Medulla oblongata (tissue), 1 donor: ENCODE measurements around the gene ABHD2.
"Not testable (repeated sequence)": the region's sequence is repeated elsewhere in the genome, so short reads cannot be mapped to it uniquely, and the experiment has no call there.

ENCODE experiments used
- DNase-seq: peaks from one replicate; pipeline ENCODE4 v3.0.0-alpha.2; 2015; ENCODE audit errors: extremely low spot score

Gene ABHD2

GRCh38 chr15:89087830-89088604, at the start of gene ABHD2:
ABHD2 (plus strand) TSS chr15:89088456; CDS start chr15:89116328, 27,872 bp downstream.
- DNase-seq: peak; percentile 100

GRCh38 chr15:89039142-89039541, 49.1 kb upstream of the ABHD2 start:
- no peak for DNase-seq

GRCh38 chr15:89041507-89041906, 46.7 kb upstream of the ABHD2 start:
- no peak for DNase-seq

- no peak for DNase-seq
Observed at GRCh38 chr15:89042387-89042786, 45.9 kb upstream of the ABHD2 start.

- no peak for DNase-seq
Observed at GRCh38 chr15:89043031-89044002, 44.9 kb upstream of the ABHD2 start.

- not testable (repeated sequence) for DNase-seq
Observed at GRCh38 chr15:89049016-89049666, 39.1 kb upstream of the ABHD2 start.

- DNase-seq: no peak
Observed at GRCh38 chr15:89051875-89052274, 36.4 kb upstream of the ABHD2 start.

- DNase-seq: no peak
Observed at GRCh38 chr15:89052474-89052873, 35.8 kb upstream of the ABHD2 start.

- no peak for DNase-seq
Observed at GRCh38 chr15:89054873-89055272, 33.4 kb upstream of the ABHD2 start.

- peak; percentile 87 for DNase-seq
Observed at GRCh38 chr15:89057506-89058133, 30.6 kb upstream of the ABHD2 start.

- no peak for DNase-seq
Observed at GRCh38 chr15:89058376-89058775, 29.9 kb upstream of the ABHD2 start.

- DNase-seq: no peak
Observed at GRCh38 chr15:89058876-89059405, 29.3 kb upstream of the ABHD2 start.

GRCh38 chr15:89066280-89066679, 22.0 kb upstream of the ABHD2 start:
- DNase-seq: no peak

- no peak for DNase-seq
Observed at GRCh38 chr15:89067751-89068150, 20.5 kb upstream of the ABHD2 start.

- peak; percentile 30 for DNase-seq
Observed at GRCh38 chr15:89068325-89068784, 19.9 kb upstream of the ABHD2 start.

- DNase-seq: peak; percentile 75
Observed at GRCh38 chr15:89070197-89071124, 17.8 kb upstream of the ABHD2 start.

- no peak for DNase-seq
Observed at GRCh38 chr15:89071471-89071870, 16.8 kb upstream of the ABHD2 start.

- DNase-seq: no peak
Observed at GRCh38 chr15:89072277-89072869, 15.9 kb upstream of the ABHD2 start.

- no peak for DNase-seq
Observed at GRCh38 chr15:89074402-89075012, 13.7 kb upstream of the ABHD2 start.
